HG02943 (cell line): Measurements from ENCODE around the gene MINAR1.
"Not testable (repeated sequence)": the region's sequence is repeated elsewhere in the genome, so short reads cannot be mapped to it uniquely, and the experiment has no call there.

Experiments used
- ATAC-seq: cut with Tn5 transposase; IDR thresholded peaks from one replicate; pipeline ENCODE4 v1.9.1; 2021; ENCODE audit warnings: mild to moderate bottlenecking, low read depth, moderate library complexity; ENCODE audit not compliant: unreplicated experiment

MINAR1 gene

GRCh38 chr15:79431636-79432344 lies at the start of gene MINAR1:
Gene MINAR1, plus strand, starts transcription at chr15:79432336. Its CDS starts 23,812 bp downstream, at chr15:79456148.
- ATAC-seq, result no peak

DNA sequence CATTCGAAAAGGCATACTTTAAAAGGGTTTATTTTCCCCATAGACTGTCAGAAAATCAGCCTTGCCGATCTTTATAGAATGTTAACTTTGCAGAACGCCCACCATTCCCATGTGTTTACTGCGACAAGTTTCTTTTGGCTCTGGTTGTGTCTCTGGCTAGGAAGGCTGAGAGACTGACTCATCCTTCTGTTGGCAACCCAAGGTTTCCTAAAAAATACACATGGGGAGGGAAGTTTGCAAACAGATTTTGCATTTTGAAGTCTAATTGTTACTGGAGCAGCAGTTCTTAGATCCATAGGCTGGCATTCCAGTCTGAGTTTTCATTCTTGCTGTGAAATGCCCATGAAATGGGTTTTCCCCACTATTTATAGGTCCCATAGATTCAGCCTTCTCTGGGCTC lies 37.9 kb upstream of the MINAR1 start:
- ATAC-seq, result no peak

GRCh38 chr15:79396850-79397249 lies 35.3 kb upstream of the MINAR1 start:
- no peak for ATAC-seq

DNA sequence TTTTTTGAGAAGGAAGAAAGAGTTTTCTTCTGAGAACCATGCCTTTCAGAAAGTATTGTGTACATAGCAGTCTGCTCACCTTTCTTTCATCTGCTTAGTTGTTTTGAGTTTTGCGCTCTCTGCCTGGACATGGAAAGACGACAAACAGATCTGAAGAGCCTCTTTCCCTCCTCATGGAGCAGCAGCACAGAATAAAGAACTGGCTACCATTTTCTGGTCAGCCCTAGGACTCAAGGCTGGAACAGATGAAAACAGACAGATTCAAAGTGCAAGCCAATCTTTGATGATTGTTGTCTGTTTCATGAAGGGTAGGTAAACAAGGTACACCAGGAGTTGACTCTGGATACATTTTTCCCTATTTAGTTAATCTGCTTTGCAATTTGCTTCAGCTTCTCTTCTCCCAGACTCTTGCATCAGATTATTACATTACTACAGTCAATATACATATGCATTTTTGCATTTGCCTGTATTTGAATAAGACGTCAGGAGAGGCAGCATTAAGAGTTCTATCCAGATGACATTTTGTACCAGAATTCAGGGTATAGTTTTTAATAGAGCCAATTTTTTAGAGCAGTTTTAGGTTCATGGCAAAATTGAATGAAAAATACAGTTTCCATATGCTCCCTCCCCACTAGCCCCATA lies 34.7 kb upstream of the MINAR1 start:
- no peak for ATAC-seq

DNA sequence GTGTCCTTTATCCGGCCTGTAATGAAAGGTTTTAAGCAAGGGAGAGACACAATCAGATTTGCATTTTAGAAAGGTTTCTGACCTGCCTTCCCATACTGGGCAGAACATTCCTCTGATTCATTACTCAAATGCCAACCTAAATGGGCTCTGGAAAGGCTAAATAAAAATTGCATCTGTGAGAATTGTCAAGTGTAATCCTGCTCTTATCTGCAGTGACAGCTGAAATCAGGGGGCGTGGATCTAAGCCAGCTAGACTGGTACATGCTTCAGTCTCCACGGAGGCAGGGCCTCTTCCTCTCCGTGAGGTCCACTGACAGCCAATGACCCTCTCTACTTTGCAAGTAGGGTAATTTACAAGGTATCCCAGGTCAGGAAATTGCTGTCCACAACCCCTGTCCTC lies 32.5 kb upstream of the MINAR1 start:
- no peak for ATAC-seq

GRCh38 chr15:79400650-79401049 lies 31.5 kb upstream of the MINAR1 start:
- ATAC-seq, result no peak

- no peak for ATAC-seq
These were observed 30.8 kb upstream of the MINAR1 start for GRCh38 chr15:79401301-79401700.

- ATAC-seq, result no peak
These were observed 30.0 kb upstream of the MINAR1 start for GRCh38 chr15:79402136-79402535.

DNA sequence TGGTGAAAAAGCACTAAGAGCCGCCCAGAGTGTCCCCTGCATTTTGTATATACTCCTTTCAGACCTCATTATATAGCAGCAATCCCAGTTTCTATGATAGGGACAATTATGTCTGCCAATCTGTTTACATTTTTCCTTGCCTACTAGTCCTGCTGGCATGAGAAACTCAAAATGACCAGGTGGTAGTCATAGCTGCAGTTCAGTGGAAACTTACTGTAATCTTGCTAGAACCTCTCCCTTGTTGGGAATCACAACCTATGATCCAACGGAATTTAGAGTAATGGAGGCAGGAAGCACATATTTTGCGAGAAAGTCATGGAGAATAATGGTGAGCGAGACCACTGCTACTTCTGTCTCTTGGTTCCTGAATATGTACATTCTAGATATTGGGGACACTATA lies 28.6 kb upstream of the MINAR1 start:
- no peak for ATAC-seq

- no peak for ATAC-seq
These were observed 25.9 kb upstream of the MINAR1 start for GRCh38 chr15:79406210-79406609.

DNA sequence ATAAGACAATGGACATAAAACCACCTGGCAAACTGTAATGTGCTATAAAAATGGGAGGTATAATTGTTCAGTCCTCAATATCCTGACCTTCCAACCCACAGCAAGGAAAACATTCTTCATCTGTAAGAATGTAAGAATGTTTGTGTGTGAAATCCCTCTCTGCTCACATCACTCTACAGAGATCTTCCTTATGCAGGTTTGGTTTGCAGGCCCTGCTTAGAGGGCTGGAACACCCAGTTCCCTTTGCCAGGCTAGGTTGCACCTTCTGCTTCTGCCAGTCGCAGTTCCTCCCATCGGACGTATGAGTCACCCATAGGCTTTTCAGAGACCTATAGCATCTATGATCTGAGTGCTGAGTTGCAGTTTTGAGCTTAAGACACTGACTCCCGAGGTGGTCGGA lies 24.1 kb upstream of the MINAR1 start:
- no peak for ATAC-seq

DNA sequence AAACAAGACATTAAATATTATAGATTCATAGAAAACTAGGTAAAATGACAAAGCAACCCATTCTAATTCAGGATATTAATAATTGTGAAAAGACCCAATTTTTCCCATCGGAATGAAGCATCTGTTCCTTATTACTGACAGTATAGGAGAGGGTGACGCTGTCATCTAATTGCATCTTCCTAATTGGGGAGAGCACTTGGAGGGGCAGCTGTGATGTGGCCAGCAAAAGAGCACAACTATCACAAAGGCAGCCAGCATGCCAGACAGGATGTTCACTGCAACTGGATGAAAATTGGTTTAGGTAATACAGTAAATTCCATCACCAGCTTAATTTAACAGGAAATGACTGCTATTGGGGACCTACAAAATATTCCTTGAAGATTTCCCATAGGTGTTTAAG lies 21.9 kb upstream of the MINAR1 start:
- no peak for ATAC-seq

- no peak for ATAC-seq
These were observed 20.1 kb upstream of the MINAR1 start for GRCh38 chr15:79412010-79412409.

DNA sequence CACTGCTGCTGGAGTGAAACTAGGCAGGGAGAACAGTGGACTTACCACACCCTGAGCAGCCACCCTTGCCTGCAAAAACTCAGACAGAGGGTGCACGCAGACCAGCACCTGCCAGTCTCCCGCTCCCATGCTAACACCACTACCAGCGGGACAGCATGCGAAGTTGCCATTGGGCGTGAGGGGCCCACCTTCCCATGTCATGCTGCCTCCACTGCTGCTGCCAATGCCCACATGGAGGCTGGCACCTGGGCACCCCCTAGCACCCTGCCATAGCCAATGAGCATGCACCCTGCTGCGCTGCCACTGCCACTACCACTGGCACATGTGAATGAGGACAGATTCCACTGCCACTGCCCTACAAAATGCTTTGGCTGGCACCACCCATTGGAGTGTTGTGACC lies 19.7 kb upstream of the MINAR1 start:
- no peak for ATAC-seq

DNA sequence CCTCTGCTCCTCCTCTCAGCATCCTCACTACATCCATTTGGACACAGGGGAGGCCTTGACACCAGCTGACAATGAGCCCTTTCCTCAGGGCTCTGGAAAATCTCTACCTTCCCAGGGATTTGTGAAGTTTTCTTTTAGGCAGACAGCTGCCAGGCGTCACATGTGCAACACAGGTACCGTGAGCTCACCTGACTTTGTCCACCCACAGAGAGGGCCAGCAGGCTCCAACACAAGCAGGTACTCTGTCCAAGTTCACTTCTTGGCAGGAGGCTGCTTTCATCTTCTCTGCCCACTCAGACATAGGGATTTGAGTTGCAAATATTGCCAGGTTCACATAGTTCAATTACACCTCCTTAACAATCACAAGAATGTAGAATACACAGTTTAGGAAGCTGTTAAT lies 15.3 kb upstream of the MINAR1 start:
- ATAC-seq, result no peak

DNA sequence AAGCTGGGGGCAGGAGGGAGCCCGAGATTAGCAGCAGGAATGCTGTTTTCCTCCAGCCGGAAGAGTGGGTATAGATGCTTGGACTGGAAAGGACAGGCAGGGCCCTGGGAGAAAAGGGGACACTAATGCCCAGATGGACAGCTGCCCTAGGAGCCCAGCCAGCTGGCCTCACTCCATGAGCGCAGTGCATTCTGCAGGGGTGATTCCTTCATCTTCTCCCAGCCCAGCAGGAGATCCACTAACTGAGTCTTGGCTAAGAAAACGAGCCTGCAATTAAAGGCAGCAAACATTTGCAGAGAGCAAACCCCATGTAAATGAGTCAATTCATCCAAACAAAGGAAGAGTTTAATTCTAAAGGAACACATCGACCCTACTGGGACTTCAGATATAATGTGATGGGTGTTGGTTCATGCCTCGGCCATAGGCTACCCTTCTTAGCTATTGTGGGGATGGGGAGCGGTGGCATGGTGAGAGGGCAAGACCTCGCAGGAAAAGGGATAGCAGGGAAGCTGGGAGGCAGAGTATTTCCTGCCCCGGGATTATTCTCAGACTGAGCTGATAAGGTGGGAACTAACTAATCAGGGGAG lies 13.3 kb upstream of the MINAR1 start:
- no peak for ATAC-seq

DNA sequence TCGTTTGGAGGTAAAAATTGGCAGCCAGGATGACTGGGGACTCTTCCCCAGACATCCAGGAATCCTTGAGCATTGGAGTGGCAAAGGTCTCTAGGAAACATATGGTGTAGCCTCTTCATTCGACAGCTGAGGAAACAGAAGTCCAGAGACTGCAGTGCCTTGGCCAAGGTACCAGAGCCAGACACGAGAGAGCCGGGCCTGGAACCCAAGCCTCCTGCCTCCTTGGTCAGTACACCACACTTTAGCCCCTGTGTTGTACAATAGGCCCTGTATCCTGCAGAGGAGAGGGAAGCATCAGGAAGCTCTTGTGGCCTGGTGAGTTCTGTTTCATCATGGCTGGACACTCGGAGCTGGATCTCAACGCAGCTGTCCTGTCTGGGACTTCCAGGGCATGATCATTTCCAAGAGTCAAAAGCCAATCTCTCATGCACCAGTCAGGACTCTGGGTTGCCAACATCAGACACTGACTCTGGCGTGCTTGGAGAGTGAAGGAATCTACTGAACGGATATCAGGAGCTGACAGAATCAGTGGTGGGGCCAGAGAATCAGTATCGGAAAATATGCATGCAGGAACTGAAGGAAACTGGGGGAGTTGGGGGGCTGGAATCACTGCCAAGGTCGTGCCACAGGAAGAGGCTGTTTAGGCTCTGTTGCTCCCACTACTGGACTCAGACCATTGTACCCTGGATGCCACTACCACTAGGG lies 6.4 kb upstream of the MINAR1 start:
- ATAC-seq, result no peak

DNA sequence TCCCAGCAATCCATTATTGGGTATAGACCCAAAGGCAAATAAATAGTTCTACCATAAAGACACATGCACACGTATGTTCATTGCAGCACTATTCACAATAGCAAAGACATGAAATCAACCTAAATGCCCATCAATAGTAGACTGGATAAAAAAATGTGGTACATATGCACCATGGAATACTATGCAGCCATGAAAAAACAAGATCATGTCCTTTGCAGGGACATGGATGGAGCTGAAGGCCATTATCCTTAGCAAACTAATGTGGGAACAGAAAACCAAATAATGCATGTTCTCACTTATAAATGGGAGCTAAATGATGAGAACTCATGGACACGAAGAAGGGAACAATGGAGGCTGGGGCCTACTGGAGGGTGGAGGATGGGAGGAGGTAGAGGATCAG lies 5.2 kb upstream of the MINAR1 start:
- ATAC-seq, result not testable (repeated sequence)

DNA sequence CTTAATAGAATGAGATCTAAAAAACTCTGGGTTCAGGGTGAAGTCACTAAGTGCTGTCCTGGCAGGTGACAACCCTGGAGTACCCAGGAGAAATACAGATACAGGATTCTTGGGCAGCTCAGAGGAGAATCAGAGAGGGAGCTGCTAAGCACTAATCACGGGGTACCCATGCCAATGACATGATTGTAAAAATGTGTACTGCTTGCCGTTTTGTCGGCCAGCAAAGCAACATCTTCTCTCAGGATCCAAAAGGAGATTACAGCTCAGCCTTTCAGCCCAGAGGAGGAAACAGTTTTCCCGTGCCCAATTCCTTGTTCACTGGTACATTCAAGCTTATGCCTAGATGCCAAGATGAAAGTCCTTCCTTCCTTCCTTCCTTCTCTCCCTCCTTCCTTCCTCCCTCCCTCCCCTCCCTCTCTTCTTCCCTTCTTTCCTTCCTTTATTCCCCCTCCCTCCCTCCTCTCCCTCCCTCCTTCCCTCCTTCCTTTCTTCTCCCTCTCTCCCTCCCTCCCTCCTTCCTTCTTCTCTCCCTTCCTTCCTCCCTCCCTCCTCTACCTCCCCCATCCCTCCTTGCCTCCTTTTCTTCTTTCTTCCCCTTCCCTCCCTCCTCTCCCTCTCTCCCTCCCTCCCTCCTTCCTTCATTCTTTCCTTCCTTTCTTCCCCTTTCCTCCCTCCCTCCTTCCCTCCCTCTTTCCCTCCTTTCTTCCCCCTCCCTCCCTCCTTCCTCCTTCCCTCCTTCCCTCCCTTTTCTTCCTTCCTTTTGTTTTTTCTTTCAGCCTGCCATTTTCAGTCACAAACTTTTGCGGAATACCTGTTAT lies 4.1 kb upstream of the MINAR1 start:
- no peak for ATAC-seq

DNA sequence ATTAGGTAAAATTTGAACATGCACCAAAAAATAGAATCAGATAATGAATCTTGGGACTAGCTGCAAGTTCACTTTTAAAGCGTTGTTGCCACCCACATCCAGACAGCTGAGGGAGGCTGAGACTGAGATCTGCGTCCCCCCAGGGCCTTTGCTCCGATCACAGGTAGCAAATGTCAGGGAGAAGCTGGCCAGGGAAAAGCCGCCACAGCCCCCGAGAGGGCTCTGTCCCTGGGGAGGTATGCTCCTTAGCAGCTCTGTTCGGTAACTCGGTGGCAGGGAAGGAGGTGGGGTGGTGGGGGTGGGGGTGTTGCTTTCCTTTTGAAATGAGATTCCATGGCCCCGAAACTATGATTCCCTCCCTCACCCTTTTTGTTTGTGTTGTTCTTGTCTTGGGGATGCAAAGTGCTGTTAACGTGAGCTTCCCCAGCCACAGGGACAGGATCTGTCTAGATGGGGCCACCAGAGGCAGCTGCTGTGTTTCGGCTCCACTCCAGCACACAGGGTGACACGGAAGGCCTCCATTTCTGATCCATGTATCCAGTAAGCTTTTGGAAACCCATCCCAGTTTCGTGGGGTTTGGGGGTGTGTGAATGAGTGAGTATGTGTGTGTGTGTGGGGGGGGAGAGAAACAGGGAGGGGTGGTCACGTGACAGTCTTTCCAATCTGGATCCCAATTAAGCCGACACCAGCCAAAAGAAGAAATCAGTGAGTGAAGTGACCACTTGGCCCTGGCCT lies 1.1 kb upstream of the MINAR1 start:
- ATAC-seq, result no peak
